GM11168 (cell line): Measurements from ENCODE around the gene NSL1.
"Not testable (repeated sequence)": the region's sequence is repeated elsewhere in the genome, so short reads cannot be mapped to it uniquely, and the experiment has no call there.

Experiments
- in situ Hi-C: fragments of 300-500 bp; cut with MboI; formaldehyde crosslinking; loops from one replicate; pipeline ENCODE4 v1.12.0; 2022; ENCODE audit warnings: low sequenced_read_pairs; ENCODE audit not compliant: unreplicated experiment

Gene NSL1

GRCh38 chr1:212713465-212714136, 78.0 kb downstream of the NSL1 start:
- in situ Hi-C loops: no loop called here

GRCh38 chr1:212712451-212713303, 78.9 kb downstream of the NSL1 start:
- in situ Hi-C loops: no loop called here

GRCh38 chr1:212711974-212712373, 79.6 kb downstream of the NSL1 start:
- in situ Hi-C loops: not testable (repeated sequence)

GRCh38 chr1:212710566-212710965, 81.0 kb downstream of the NSL1 start:
- in situ Hi-C loops: no loop called here

GRCh38 chr1:212703991-212704564, 87.5 kb downstream of the NSL1 start:
- in situ Hi-C loops: no loop called here

- in situ Hi-C loops: no loop called here
These were observed 88.9 kb downstream of the NSL1 start for GRCh38 chr1:212702672-212703071.

GRCh38 chr1:212701910-212702309, 89.7 kb downstream of the NSL1 start:
- in situ Hi-C loops: no loop called here

- in situ Hi-C loops: no loop called here
These were observed 90.4 kb downstream of the NSL1 start for GRCh38 chr1:212700892-212701819.

- in situ Hi-C loops: no loop called here
These were observed 91.2 kb downstream of the NSL1 start for GRCh38 chr1:212700223-212700891.

GRCh38 chr1:212699625-212700222, 91.9 kb downstream of the NSL1 start, which contains the start of gene BATF3:
Gene BATF3, minus strand, starts transcription at chr1:212699840. Its CDS starts 78 bp downstream, at chr1:212699762.
- in situ Hi-C loops: no loop called here

- in situ Hi-C loops: no loop called here
These were observed 92.4 kb downstream of the NSL1 start for GRCh38 chr1:212699104-212699624.

GRCh38 chr1:212698467-212699103, 93.0 kb downstream of the NSL1 start:
- in situ Hi-C loops: no loop called here

GRCh38 chr1:212696721-212697331, 94.8 kb downstream of the NSL1 start:
- in situ Hi-C loops: no loop called here

GRCh38 chr1:212692774-212693644, 98.6 kb downstream of the NSL1 start:
- in situ Hi-C loops: no loop called here

GRCh38 chr1:212691561-212692071, 100.0 kb downstream of the NSL1 start:
- in situ Hi-C loops: no loop called here

GRCh38 chr1:212690816-212691403, 100.7 kb downstream of the NSL1 start:
- in situ Hi-C loops: no loop called here
